GM04503 (cell line): ENCODE data around the gene SGSM1.
"Not testable (repeated sequence)": the region's sequence is repeated elsewhere in the genome, so short reads cannot be mapped to it uniquely, and the experiment has no call there.

Source experiments
- DNase-seq: peaks from one replicate; pipeline ENCODE4 v3.0.0-alpha.2; 2012; ENCODE audit warnings: low read depth

SGSM1 gene

GRCh38 chr22:24894998-24895397, 89.0 kb downstream of the SGSM1 start:
- no peak for DNase-seq

- DNase-seq: no peak
These were observed 95.4 kb downstream of the SGSM1 start for GRCh38 chr22:24901448-24901847.

GRCh38 chr22:24905909-24906308, 99.9 kb downstream of the SGSM1 start:
- DNase-seq: no peak

GRCh38 chr22:24907101-24907500, 101.1 kb downstream of the SGSM1 start:
- not testable (repeated sequence) for DNase-seq

GRCh38 chr22:24920029-24920428, 114.0 kb downstream of the SGSM1 start:
- DNase-seq: no peak

- no peak for DNase-seq
These were observed 119.8 kb downstream of the SGSM1 start for GRCh38 chr22:24925586-24926427.

GRCh38 chr22:24926428-24926725, 120.4 kb downstream of the SGSM1 start:
- no peak for DNase-seq

GRCh38 chr22:24926849-24927579, 121.0 kb downstream of the SGSM1 start:
- DNase-seq: no peak

- no peak for DNase-seq
These were observed 122.3 kb downstream of the SGSM1 start for GRCh38 chr22:24928322-24928721.

- no peak for DNase-seq
These were observed 124.7 kb downstream of the SGSM1 start for GRCh38 chr22:24930678-24931077.

GRCh38 chr22:24935771-24936483, 129.9 kb downstream of the SGSM1 start:
- no peak for DNase-seq

- DNase-seq: no peak
These were observed 131.1 kb downstream of the SGSM1 start for GRCh38 chr22:24937114-24937513.

GRCh38 chr22:24938741-24939341, 132.8 kb downstream of the SGSM1 start:
- DNase-seq: no peak

- DNase-seq: no peak
These were observed 136.3 kb downstream of the SGSM1 start for GRCh38 chr22:24942301-24942700.

GRCh38 chr22:24944217-24944937, 138.4 kb downstream of the SGSM1 start:
- no peak for DNase-seq

- no peak for DNase-seq
These were observed 139.4 kb downstream of the SGSM1 start for GRCh38 chr22:24945430-24945829.

GRCh38 chr22:24947383-24947782, 141.4 kb downstream of the SGSM1 start:
- DNase-seq: no peak

GRCh38 chr22:24947881-24948280, 141.9 kb downstream of the SGSM1 start:
- no peak for DNase-seq

- no peak for DNase-seq
These were observed 142.6 kb downstream of the SGSM1 start for GRCh38 chr22:24948356-24949202.

- peak; percentile 12 for DNase-seq
These were observed 144.4 kb downstream of the SGSM1 start for GRCh38 chr22:24950272-24950902.
